Measurements from ENCODE around the gene SOX13. TPM values are rescaled to one million over a fixed set of nuclear protein-coding genes. Genes with fewer than 3 reads are reported as not detected.
A peak's percentile ranks its signal among the peaks of the same experiment; 100 is the strongest.
"Not testable (repeated sequence)": the region's sequence is repeated elsewhere in the genome, so short reads cannot be mapped to it uniquely, and the experiment has no call there.

Gene SOX13
- total RNA-seq, 1 donor from 2014 or later = 56.3 TPM

DNA sequence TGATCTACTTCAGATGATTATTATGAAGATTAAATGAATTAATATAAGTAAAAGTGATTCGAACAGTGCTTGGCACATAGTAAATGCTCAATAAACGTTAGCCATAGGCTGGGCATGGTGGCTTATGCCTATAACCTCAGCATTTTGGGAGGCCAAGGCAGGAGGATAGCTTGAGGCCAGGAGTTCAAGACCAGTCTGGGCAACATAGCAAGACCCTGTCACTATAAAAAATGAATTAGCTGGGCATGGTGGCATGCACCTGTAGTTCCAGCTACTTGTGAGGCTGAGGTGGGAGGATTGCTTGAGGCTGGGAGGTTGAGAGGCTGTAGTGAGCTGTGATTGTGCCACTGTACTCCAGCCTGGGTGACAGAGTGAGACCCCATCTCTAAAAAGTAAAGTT, 26.8 kb downstream of the SOX13 start:
- DNase-seq (ENCODE audit: low spot score); intact Hi-C loops (cut with DNase I); ATAC-seq: not testable (repeated sequence)

DNA sequence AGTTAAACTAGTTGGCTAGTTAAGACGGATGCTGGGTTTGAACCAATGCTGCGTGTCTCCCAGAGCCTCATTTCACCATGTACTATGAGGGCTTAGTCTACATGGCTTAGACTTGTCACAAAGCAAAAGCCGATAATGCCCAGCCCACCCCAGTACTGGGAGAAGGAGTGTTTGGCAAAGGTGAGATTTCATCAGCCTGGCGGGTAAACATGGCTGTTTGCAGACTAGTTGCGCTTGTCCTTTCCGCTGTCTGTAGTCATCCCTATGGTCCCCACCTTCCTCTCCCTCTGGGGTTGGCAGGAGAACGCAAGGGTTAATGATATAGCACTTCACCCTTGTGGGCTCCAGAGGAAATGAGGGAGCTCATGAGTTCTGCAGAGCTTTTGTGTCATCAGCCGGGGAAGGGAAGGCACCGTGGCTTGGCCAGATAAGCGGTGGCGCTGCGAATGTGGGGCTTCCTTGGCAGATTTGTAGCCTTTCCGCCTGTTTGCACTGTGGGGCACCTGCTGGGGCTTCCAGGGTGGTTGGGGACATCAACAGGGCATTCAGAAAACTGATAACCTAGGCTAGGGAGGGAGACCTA, 29.2 kb downstream of the SOX13 start:
- ATAC-seq (no peak), DNase-seq (ENCODE audit: low spot score) (no peak)
- intact Hi-C loops (cut with DNase I) = no loop called here

DNA sequence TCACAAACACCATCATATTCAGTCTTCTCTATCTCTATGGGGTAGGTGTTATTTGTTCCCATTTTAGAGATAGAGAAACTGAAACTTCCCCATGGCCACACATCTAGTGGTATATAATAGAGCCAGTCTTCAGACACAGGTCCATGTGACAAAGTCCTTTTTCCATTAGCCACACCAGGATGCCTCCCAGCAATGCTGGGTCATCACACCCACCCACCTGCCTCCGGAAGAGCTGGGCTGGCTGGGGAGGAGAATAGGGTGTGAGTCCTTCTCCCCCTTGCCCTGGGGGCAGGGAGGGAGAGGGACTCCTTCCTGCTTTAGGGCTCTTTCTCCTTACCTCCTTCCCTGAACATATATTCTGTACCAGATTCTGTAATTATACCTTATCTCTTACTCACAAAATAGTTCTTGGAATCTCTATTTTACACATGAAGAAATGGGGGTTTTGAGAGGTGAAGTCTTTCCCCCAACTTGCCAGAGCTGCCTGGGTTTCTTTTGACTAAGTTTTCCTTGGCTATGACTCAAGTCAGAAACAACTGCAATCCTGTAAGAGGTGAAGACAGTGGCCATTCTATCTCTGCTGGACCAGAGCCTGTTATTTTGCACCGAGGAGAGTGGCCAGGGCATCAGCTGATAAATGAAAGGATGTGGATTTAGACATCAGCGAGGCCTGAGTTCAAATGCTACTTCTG, 30.0 kb downstream of the SOX13 start:
- DNase-seq (ENCODE audit: low spot score) = no peak
- intact Hi-C loops (cut with DNase I) = no loop called here
- peak; percentile 12 for ATAC-seq

DNA sequence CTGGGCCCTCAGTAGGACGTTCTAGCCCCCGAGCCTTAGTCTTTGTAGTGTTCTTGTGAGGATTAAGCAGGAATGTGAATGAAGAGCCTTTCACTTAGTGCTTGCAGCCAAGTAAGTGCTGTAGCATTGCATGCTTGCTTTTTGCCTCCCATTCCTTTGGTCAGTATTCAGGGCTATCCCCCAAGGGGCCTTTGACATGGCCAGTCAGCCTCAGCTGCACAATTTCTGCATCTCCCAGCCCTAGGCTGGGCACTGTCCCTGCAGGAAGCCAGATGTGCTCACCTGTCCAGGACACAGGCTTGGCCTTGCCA, 30.5 kb downstream of the SOX13 start:
- ATAC-seq (peak; percentile 27), DNase-seq (ENCODE audit: low spot score) (no peak)
- intact Hi-C loops (cut with DNase I) = no loop called here

DNA sequence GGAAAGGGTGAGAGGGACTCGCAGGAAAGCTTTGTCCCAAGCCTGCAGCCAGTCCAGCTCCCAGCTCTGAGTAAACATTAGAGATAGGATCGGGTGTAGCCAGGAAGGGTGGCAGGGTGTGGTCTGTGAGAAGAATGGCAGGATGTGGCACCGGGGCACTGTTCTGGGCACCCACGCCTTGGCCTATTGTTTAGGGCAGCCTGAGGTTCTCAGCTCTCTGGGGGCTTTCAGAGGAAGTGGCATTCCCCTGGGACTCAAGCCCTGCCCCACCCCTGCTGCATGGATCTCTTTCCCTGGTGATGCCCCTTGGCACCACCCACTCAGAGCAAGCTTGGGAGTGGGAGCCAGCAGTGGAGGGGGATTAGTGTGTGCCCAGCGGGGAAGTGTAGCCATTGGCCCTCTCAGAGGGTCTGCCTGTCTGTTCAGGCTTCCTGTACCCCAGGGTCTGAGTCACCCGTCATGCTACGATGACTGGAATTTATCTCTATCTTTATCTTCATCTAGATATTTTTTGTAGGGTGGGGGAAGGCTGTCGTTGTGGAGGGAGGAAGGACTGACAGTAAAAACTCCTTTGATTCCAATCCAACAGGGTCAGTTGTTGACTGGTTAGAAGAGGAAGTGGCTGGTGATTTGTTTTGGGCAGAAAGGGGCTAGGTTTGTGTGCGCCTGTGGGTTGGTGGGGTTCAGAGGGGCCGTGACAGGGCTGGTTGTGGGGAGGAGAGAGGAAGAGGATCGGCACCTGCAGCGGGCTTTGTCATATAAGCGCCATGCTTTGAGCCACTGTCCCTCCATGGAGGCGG, 31.6 kb downstream of the SOX13 start:
- DNase-seq (ENCODE audit: low spot score) = no peak

DNA sequence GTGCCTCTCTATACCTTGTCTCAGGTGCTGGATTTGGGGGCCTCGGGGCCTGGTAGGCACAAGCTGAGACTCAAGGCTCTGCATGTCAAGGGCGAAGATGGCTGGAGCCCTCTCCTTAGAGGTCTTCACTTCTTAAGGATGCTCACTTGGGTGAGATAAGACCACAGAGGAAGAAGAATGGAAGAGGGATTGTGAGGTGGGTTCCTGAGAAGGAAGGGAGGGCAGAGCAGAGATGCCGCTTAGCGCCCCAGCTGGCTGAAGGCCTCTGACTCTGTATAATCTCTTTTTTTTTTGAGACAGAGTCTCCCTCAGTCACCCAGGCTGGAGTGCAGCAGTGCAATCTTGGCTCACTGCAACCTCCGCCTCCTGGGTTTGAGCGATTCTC, 32.2 kb downstream of the SOX13 start:
- DNase-seq (ENCODE audit: low spot score) = no peak
- intact Hi-C loops (cut with DNase I) = no loop called here
- no peak for ATAC-seq

More for the DNA sequence above, 31.6 kb downstream of the SOX13 start:
- ATAC-seq = peak; percentile 7
- intact Hi-C loops (cut with DNase I) = no loop called here

DNA sequence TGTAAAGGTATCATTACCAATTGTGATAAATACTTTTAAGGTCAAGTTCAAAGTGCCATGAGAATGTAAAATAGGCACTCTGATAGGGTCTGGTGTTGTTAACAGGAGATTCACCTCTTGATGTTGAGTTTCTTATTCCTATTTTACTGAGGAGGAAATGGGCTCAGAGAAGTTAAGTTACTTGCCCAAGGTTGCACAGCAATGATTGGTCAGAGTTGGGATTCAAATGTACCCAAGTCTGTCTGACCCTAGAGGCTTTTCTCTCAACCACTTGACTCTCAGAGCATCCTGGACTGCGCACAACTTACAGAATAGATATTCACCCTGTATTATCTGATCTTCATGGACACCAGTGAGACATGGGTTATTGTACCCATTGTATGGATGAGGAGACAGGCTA, 33.9 kb downstream of the SOX13 start:
- no peak for ATAC-seq
- no peak for DNase-seq (ENCODE audit: low spot score)
- intact Hi-C loops (cut with DNase I) = no loop called here

DNA sequence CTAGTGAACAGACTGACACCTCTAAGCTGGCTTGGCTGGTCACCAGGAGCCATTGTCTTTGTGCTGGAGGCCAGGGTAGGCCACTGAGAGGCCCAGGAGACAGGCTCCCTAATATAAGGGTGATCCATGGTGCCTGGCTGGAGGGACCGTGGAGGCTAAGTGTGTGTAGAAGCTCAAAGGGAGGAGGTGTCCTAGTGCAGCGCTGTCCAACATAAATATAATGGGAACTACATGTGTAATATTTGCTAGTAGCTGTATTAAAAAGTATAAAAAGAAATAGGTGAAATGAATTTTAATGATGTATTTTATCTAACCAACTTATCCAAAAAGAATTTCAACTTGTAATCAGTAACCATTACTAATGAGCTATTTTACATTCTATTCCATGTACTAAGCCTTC, 35.0 kb downstream of the SOX13 start:
- intact Hi-C loops (cut with DNase I) = no loop called here
- no peak for ATAC-seq
- no peak for DNase-seq (ENCODE audit: low spot score)

DNA sequence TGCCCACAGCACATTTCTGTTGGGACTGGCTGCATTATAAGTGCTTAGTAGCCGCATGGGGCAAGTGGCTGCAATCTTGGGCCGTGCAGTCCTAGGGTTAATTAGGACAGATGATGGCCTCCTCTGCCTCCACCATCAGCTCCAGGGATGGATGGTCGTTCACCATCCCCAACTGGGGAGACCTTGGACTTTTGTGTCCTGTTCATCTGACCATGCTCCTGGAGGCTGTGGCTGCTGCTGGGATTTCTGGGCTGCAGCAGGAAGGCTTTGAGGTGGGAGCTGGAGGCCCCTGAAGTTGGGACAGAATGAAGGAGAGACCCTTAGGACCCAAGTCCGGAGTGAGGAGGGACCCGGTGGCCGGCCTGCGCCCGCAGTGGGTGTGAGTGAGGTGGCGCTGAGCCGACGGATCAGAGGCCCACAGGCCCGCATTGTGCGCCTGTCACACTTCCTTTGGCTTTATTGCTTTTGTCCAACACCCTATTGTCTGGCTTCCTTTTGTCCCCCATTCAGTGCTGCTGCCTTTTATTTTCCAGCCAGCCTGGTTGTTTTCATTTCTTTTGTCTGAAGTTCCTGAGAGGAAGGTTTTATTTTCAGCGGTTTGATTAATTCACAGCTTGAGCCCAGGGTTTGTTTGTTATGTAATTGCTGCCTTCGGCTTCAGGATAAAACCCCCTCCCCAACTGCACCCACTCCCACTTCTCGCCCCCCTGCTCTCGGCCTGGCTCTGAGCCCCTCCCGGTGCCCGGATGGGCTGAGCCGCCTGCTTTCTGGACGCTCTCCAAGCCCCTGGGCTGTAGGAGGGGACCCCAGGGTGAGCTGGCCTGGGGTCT, 35.6 kb downstream of the SOX13 start:
- DNase-seq (ENCODE audit: low spot score) (no peak), ATAC-seq (peak; percentile 40)
- intact Hi-C loops (cut with DNase I) = no loop called here

DNA sequence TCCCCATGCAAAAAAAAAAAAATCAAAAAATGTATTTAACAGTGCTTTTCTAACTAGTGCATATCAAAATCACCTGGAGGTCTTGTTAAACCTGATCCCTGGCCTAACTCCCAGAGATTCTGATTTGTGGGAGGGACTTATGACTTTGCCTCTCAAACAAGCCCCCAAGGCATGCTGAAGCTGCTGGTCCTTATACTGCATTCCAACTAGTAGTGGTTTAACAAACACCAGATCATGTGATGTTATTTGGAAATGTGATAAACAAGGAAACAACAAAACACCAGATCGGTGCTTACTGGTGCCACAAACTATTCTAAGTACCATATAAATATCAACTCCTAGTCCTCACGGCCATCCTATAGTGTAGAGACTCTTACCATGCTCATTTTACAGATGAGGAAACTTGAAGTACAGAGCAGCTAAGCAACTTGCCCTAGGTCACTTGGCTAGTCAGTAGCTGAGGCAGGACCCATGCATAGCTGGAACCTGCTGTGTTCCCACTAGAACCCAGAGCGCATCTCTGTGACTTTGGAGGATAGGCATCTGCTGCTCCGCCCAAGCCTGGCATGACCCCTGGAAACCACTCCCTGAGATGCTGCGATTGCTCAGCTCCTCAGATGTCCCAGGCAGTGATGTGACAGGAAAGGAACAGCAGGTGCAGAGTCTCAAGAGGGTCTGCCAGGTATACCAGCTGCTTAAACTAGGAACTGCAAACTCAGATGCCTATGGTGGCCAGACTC, 38.1 kb downstream of the SOX13 start:
- ATAC-seq (no peak), DNase-seq (ENCODE audit: low spot score) (no peak)
- intact Hi-C loops (cut with DNase I) = no loop called here

DNA sequence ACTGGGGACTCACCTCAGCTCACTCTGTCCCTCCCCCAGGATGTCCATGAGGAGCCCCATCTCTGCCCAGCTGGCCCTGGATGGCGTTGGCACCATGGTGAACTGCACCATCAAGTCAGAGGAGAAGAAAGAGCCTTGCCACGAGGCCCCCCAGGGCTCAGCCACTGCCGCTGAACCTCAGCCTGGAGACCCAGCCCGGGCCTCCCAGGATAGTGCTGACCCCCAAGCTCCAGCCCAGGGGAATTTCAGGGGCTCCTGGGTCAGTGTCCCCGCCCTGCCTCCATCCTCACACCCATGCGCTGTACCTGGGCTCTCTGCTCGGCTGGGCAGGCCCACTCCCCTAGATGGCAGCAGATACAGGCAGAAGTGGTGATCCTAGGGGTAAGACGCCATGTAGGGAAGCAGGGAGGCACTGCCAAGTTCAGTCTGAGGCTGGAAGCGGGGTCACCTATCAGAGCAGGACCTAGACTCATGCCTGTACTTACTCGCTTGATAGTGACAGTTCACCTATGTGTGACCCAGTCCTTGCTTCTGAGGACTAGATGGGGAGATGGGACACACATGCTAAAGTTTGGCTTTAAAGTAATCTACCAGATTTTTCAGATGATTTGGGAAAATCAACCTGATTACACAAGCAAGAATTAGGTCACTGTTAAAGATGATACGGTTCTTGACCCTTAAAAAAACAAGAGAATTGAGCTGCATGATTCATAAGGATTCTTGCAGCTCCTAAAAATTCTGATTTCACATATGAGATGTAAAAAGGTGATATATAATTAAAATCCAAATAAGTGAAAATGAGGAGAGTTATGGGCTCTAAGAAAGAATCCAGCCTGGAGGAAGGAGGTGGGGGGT, 40.2 kb downstream of the SOX13 start:
- no peak for ATAC-seq
- intact Hi-C loops (cut with DNase I) = no loop called here
- no peak for DNase-seq (ENCODE audit: low spot score)

DNA sequence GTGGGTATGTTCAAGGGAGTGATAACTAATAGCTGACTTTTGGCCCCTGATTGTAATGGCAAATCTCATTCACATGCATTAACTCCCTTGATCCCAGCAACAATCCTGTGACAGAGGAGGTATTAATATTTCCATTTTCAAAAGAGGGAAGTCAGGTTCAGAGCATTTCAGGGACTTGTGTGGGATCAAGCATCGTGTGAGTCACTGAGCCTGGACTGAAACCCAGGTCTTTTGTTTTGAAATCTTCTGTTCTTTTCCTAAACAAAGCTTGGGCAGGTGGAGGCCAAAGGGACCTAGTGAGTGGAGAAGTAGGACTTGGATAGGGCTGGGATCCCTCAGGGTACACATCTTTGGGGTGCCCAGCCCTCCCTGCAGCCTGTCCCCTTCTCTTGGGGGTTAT, 41.0 kb downstream of the SOX13 start:
- intact Hi-C loops (cut with DNase I) = no loop called here
- no peak for ATAC-seq
- no peak for DNase-seq (ENCODE audit: low spot score)

DNA sequence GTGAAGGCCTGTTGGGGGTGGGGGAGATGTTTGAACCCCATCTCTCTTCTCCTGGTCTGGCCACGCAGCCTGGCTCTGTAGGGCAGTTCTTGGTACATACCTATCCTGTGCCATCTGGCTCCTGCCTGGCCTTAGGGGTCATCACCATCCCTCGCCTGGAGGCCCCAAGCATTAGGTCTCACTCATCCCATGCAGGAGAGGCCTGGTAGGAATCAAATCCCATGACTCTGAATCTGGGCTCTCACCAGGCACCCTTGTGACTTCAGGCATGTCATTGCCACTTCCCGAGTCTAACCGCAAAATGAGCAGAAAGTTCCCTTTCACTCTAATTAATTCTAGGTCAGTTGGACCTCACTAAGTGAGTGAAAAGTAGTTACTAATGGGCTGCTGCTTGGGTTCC, 41.7 kb downstream of the SOX13 start:
- no peak for ATAC-seq

DNA sequence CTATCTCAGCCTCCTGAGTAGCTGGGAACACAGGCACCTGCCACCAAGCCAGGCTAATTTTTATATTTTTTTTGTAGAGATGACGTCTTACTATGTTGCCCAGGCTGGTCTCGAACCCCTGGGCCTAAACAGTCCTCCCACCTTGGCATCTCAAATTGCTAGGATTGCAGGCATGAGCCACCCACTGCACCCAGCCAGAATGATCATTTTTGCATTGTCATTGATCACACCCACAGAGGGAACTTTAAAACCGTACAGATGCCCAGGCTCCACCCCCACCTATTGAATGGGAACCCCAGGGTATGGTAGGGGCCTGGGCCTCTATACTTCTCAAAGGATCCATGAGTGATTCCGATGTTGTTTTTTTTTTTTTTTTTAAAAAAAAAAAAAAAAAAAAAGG, 42.2 kb downstream of the SOX13 start:
- ATAC-seq (no peak), DNase-seq (ENCODE audit: low spot score) (no peak)
- intact Hi-C loops (cut with DNase I) = no loop called here

More for the DNA sequence above, 41.7 kb downstream of the SOX13 start:
- intact Hi-C loops (cut with DNase I) = no loop called here
- DNase-seq (ENCODE audit: low spot score) = no peak

DNA sequence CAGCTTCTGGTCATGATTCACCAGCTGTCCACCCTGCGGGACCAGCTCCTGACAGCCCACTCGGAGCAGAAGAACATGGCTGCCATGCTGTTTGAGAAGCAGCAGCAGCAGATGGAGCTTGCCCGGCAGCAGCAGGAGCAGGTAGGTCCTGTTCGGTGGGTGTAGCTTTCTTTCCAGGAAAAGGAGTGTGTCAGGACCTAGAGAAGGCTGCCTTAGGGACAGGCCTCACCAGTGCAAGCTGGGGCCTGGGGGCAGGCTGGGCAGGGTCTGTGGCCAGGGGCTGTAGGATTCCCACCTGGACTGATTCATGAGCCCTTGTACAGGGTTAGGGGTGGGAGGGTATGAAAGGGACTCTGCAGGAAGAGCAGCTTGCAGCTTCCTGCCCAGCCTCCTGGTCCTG, 43.6 kb downstream of the SOX13 start:
- intact Hi-C loops (cut with DNase I) = no loop called here
- DNase-seq (ENCODE audit: low spot score) = no peak
- no peak for ATAC-seq

DNA sequence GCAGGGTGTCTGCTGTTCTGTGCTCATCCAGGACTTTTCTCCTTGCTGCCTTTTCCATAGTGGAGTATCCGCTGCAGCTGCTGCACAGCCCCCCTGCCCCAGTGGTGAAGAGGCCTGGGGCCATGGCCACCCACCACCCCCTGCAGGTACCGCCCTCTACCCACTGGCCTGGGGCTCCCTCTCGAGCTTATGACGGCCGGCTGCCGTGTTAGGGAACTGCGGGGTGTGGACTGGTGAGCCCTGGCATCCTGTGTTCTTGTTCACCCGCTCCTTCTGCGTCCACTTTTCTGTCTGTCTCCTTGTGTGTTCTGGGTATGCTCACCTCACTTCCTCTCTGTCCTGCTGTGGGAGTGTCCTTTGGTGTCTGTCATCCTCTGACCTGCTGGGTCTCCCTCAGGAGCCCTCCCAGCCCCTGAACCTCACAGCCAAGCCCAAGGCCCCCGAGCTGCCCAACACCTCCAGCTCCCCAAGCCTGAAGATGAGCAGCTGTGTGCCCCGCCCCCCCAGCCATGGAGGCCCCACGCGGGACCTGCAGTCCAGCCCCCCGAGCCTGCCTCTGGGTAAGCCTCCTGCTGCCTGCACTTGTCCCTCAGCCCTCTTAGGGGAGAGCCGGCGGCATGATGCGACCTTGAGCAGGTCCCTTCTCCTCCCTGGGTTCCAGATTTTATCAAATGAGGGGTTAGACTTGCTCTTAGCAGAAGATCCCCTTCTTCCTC, 49.1 kb downstream of the SOX13 start:
- intact Hi-C loops (cut with DNase I) = loop anchor here (10.0 kb wide), 1 partner anchor 47 kb away; the partner anchor contains the start of gene SOX13
- no peak for ATAC-seq
- DNase-seq (ENCODE audit: low spot score) = no peak

DNA sequence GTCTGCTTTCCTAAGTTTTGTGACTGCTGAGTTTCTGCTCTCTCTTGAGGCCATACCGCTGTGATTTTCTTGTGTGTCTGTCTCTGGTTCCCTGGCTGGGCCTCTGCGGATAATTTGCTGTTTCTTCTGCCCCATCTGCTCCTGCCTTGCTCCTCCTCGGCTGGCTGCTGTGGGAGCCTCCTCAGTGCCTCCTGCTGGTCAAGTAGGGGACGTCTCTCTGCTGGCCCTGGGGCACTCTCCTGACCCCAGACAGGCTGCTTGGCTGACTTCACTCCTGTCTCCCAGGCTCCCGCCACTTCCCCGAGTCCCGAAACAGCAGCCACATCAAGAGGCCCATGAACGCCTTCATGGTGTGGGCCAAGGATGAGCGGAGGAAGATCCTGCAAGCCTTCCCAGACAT, 50.5 kb downstream of the SOX13 start:
- intact Hi-C loops (cut with DNase I) = loop anchor here (10.0 kb wide), 1 partner anchor 49 kb away; the partner anchor contains the start of gene SOX13
- ATAC-seq (no peak), DNase-seq (ENCODE audit: low spot score) (no peak)
